ENCODE measurements around the gene MT4.

GRCh38 chr16:56608043-56608875 is 43.4 kb downstream of the MT4 start, which contains the start of gene MT2A:
- TF ChIP-seq MXI1 (IDR thresholded peaks at IDR 0.05; ENCODE audit: borderline replicate concordance, low read depth, low read length) (peak; percentile 94), RAD21 (IDR thresholded peaks at IDR 0.05; ENCODE audit: low read length) (no peak), SMC3 (IDR thresholded peaks at IDR 0.05; ENCODE audit: low read depth, low read length) (no peak; the same call in 1 of the 2 replicates), MAZ (IDR thresholded peaks at IDR 0.05; ENCODE audit: borderline replicate concordance, low read depth, low read length) (no peak; the same call in 1 of the 2 replicates), CHD1 (IDR thresholded peaks at IDR 0.05; ENCODE audit: low read depth, low read length) (no peak), BHLHE40 (IDR thresholded peaks at IDR 0.05; ENCODE audit: low read depth, low read length) (peak; percentile 65), CEBPB (IDR thresholded peaks at IDR 0.05; ENCODE audit: low read depth, low read length) (no peak), POLR2A (IDR thresholded peaks at IDR 0.05; ENCODE audit: low read depth, low read length) (peak; percentile 96), ELK1 (IDR thresholded peaks at IDR 0.05; ENCODE audit: borderline replicate concordance, low read depth, low read length) (no peak)
- TF ChIP-seq, protein P1, sequence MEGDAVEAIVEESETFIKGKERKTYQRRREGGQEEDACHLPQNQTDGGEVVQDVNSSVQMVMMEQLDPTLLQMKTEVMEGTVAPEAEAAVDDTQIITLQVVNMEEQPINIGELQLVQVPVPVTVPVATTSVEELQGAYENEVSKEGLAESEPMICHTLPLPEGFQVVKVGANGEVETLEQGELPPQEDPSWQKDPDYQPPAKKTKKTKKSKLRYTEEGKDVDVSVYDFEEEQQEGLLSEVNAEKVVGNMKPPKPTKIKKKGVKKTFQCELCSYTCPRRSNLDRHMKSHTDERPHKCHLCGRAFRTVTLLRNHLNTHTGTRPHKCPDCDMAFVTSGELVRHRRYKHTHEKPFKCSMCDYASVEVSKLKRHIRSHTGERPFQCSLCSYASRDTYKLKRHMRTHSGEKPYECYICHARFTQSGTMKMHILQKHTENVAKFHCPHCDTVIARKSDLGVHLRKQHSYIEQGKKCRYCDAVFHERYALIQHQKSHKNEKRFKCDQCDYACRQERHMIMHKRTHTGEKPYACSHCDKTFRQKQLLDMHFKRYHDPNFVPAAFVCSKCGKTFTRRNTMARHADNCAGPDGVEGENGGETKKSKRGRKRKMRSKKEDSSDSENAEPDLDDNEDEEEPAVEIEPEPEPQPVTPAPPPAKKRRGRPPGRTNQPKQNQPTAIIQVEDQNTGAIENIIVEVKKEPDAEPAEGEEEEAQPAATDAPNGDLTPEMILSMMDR (conservative IDR thresholded peaks at IDR 0.05; ENCODE audit: low read depth, low read length): no peak

Measured in IMR-90 (cell line).